Activated gamma-delta T cell treated with anti-CD3 and anti-CD28 coated beads, Interleukin-2, amount 50 U/mL, for 16 hours (primary cell): ENCODE results near the gene PUS7L.
"Not testable (repeated sequence)": the region's sequence is repeated elsewhere in the genome, so short reads cannot be mapped to it uniquely, and the experiment has no call there.

Source experiments
- DNase-seq: peaks from one replicate; pipeline ENCODE4 v3.0.0-alpha.2; 2020; ENCODE audit warnings: low read depth

Gene PUS7L, protein sequence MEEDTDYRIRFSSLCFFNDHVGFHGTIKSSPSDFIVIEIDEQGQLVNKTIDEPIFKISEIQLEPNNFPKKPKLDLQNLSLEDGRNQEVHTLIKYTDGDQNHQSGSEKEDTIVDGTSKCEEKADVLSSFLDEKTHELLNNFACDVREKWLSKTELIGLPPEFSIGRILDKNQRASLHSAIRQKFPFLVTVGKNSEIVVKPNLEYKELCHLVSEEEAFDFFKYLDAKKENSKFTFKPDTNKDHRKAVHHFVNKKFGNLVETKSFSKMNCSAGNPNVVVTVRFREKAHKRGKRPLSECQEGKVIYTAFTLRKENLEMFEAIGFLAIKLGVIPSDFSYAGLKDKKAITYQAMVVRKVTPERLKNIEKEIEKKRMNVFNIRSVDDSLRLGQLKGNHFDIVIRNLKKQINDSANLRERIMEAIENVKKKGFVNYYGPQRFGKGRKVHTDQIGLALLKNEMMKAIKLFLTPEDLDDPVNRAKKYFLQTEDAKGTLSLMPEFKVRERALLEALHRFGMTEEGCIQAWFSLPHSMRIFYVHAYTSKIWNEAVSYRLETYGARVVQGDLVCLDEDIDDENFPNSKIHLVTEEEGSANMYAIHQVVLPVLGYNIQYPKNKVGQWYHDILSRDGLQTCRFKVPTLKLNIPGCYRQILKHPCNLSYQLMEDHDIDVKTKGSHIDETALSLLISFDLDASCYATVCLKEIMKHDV

DNA sequence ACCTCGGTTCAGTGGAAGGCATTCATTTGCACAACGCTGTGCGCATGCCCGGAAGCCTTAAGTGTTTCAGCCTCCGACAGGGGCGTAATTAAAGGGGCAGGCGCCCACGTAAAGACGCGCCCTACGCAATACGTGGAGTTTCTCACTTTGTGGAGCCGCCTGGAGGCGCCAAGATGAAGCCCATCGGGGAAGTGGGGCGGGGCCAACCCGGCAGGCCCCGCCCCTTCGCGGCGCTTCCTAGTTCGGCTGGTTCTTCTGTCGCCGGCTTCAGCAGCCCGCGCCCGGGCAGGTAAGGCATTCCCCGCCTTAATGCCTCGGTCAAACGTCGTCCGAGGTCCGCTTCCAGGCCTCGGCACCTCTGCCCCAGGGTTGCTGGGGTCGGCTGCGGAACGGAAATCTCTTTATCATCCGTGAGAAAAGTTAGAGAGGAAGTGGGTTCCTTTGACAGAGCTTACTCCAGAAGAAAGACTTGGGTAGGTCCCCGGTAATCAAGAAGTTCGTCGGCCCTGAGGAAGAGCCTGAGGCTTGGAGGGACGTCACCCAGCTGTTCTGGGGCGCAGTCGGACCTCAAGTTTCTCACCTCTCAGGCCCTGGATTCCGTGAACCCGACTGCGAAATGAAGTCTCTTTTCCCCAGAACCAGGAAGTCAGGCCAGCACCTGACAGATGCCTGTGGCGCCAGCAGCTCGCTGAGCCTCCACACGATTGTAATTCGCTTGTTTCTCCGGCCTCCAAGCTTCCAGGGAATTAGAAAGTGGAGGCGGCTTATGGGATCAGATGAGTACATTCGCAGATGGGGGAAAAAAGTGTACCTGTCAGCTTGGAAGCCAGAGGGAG lies at the start of gene PUS7L, which contains the start of gene IRAK4:
Gene PUS7L, minus strand, starts transcription at position 63 of the 836 bp plus-strand sequence. CDS start 3,545 bp downstream, outside the sequence.
Gene IRAK4, plus strand, starts transcription at position 224 of the 836 bp plus-strand sequence. CDS start 9,161 bp downstream, outside the sequence.
- DNase-seq = peak; percentile 92

DNA sequence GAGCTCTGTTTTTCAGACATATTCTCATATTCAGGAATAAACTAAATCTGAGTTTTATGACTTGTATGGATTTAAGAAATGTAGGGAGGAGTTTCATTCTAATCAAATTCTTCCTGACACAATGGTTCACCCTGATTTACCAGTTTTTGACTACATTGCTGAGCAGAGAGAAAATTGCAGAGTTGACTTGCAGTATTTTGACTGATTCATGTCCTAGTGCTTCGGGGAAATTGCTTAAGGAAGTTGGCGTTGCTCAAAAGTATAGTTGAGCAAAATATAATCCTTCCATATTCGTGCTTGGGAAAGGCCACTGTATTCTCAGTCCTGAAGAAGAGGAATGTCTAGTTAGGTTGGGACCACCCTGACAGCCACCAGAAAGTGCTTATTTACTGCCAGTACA lies 48.8 kb upstream of the PUS7L start:
- no peak for DNase-seq

DNA sequence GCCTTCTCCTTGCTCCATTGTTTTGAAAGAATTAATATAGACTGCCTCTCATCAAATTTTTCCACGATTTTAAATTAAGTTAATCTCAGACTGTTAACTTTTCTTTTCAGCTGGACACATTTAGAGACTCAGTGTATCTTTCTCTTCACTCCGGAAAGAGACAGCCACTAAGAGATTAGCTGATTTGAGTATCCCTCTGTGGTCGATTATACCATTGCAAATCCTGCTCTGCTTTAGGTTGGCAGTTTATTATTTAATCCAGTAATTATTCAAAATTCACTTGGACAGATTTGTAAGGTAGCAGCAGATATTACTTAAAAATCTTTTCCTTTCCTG lies 48.1 kb upstream of the PUS7L start:
- no peak for DNase-seq

DNA sequence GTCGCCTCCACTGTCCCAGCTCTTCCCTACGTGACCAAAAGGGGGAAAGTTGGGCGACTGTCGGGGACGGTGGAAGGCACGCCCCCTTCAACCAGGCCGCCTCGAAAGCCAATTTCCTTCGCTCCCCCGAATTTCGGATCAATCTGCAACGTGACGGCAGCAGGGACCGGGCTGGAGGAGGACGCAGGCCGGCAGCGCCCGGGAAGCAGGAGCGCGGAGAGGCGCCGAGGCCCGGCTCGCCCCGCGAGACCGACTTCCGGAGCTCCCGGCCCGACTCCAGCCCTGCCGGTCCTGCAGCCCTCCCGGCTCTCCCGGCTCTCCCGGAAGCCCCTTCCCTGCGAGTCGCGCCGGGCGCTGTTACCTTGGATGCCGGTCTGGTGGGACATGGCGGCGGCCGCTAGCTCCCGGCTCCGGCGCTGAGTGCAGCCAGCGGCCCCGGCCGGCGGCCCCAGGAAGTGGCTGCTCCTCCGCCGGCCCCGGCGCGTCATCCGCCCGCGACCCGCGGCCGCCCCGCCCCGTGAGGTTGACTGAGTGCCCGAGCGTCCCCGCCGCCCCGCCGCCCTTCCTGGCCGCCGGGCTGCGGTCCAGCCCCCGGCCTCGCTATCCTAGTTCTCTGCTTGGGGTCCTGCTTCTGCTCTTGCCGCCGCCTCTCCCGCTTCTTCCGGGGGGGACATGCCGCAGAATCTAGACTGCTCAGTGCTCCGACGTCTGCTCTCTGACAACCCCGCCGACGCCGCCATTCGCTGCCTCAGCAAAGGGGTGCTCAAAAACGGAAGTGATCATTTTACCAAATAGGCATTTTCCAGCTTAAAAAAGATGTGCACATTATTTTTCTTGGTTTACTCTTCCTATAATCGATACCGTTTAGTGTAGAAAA lies 47.5 kb upstream of the PUS7L start, which contains the start of gene TWF1:
Gene TWF1, minus strand, starts transcription at position 458 of the 877 bp plus-strand sequence. Its CDS starts 72 bp downstream, at position 386.
- peak; percentile 75 for DNase-seq

DNA sequence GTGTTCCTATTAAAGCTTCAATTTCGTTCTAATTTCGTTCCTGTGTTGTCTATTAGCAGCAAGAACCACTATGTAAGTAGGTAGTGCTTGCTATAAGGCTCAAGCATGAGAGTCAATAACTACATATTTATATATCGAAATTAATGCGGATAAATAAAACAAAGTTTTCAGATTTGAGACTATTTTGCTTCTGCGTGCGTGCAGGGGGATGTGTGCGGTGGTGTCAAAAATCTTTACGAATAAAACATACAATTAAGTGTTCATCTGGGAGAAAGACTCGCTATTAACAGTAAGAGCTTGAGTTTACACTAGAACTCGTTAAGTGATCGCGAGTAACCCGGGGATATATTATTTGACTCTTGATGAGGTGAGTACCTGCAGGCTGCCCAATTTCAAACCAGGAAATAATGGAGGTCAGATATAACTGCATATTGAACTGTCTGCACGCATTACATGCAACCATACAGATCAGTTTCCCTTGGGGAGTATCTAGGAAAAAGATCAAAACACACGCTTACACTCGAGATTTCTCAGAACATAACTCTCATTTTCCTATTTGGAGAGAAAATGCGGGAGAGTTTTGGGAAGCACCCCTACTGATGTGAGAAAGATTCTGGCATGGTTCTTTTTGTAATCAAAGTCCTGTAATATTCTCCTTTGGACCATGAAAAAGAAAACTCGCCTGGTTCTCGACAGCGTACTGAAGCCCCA lies 46.7 kb upstream of the PUS7L start:
- no peak for DNase-seq

DNA sequence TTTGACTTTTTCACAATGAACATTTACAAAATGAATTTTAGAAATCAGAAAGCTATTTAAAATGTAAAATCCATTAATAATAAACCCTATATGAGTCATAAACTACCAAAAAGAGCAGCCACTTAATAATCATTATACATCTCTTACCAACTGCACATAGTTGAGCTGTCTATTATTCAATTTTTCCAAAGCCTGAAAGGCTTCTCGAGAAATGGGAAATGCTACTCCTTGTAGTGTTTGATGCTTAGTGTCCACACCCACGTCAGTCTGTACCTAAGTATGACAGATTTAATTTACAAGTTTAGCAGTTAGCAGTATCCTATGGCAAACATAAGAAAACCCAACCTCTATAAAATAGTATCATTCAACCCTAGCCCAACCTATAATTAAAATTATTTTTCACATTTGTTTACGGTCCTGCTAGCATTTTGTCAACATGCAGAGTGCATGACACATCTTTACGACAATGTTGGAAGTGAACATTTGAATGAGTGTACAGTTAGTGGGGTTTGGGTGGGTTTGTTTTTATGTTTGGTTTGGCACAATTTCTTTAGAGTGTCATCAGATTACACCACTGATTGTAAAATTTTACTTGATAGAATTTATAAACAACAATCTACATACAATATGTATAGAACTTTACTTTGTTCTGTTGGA lies 39.1 kb upstream of the PUS7L start:
- DNase-seq = no peak

DNA sequence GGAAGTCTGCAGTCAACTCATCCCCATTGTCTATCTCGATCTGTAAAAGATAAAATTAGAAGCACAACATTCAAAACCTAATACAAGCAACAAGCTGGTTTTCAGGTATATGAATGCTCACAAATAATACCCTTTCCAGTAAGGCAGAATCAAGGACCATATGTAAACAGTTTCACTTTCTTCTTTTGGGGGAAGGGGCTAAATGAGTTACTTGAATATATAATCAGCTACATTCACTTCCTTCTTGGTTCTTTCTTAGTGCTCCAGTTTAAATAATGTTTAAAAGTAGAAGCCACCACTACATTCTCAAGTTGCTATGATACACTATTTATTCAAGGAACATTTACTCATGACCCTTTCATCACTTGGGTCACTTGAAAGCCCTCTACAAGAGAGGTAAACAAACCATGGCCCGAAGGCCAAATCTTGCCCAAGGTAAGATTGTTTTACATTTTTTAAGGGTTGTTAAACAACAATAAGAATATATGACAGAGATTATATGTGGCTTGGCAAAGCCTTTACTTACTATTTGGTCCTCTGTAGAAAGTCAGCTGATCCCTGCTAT lies 37.2 kb upstream of the PUS7L start:
- no peak for DNase-seq

DNA sequence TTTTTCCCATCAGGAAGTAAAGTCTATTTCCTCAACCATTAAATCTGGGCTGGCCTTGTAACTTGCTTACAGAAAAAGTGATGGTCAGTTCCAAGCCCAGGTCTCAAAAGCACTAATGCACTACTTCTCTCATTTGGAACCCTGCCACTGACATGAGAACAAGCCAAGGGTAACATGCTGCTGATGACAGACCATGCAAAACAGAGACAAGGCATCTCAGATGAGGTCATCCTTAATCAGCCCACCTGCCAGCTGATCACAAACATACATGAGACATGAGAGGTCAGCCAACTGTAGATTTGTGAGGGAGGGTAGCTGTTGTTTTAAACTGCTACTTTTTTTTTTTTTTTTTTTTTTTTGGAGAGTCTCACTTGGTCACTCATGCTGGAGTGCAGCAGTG lies 31.4 kb upstream of the PUS7L start:
- DNase-seq = no peak

DNA sequence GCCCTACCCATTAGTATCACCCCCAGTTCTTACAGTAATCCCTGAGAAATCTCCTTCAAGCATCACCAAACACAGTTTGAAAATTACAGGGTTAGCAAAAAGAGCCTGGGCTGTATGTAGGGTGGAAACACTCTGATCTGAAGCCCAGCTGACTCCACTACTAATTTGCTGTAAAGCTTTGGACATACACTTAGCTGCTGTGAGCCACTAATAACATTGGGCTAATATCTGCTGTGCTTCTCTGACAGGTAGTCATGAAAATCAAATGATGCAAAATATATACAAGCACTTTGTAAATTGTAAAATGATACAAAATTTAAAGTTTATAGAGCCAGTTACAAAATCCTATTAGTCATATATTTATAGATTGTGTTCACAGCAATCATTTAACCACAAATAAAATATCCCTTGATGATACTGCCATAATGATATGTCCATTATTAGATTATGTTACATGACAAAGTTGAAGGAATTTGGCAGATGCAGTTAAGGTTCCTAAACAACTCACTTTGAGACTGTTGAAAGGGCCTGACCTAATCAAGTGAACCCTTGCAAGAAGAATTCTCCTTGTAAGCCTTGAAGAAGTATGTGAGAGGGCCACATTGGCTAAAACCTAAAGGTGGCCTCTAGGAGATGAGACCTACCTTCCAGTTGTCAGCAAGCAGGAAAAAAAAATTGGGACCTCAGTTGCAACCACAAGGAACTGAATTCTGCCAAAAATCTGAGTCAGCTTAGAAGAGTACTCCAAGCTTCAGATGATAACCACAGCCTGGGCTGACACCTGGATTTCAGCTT lies 28.5 kb upstream of the PUS7L start:
- no peak for DNase-seq

DNA sequence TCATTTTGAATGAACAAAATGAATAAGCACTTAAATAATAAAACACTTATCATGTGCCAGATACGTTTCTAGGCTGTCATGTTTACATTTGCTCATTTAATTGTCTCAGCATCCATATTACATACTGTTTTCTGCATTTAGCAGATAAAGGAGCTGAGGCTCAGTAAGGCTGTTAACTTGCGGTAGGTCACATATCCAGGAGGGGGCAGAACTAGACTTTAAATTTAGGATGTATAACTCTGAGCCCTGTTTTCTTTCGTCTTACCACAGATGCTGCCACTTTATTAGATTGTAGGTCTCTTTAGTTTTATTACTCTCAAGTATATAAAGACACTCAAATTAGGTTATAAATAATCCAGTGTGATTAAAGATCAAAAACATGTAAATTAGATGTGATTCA lies 17.9 kb upstream of the PUS7L start:
- DNase-seq = no peak

DNA sequence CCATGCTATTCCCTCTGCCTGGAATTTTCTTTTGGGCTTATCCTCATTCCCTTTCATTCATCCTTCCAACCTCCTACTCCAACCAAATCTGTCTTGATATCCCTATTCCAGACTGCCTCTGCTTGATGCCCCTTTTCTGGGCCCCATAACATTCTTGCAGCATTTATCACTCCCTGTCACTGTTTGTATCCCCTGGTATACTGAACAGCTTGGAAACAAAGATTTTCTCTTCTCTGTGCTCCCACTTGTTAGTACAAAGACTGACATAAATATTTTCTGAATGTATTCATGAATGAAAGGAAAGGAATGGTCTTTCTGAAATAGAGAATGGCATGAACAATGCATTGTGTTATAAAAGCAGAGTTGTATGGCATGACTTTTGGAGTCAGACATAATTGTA lies 7.7 kb upstream of the PUS7L start:
- DNase-seq = no peak

DNA sequence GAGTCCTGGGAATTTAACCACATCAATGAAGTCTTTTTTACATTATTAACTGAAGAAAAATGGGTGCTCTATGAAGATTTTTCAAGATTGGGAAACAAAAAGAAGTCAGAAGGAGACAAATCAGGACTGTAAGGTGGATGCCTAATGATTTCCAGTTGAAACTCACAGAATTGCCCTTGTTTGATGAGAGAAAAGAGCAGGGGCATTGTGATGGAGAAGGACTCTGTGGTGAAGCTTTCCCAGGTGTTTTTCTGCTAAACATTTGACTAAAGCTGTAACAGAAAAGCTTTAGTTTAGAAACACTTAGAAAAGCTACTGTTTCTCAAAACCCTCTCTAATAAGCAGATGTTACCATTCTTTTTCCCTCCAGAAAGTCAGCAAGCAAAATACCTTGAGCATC lies 5.9 kb upstream of the PUS7L start:
- no peak for DNase-seq

DNA sequence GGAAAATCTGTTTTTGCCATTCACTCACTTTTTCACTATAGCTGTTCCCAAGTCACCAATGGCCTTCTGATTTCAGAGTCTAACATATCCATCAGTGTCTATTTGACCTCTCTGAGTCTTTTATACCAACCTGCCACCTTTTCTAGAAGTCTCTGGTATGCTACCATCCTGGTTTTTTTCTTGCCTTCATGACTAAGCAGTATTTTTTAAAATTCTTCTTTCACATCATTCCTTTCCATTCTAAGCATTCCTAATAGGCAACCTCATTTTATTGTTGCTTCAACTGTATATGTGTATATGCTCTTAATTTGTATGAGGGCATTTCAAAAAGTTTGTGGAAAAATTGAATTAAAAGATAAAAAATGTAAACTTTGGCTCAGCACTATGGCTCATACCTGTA lies 5.2 kb upstream of the PUS7L start:
- no peak for DNase-seq

DNA sequence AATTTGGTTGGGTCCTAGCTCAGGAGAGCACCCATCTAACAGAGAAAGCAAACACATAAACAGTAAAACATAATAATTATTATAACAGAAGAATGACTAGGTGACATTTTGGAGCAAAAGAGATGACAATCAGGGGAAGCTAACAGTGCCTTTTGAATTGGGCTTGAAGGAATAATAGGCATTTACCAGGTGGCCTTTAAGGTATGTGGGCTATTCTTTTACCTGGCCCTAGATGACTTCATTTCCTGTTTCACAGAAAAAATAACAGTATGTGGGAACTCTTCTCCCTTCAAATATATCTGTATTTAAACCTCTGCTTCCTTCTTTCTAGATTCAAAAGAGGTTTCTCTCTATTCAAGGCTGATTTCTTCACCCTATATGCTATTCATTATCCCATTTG lies 4.0 kb upstream of the PUS7L start:
- DNase-seq = no peak

DNA sequence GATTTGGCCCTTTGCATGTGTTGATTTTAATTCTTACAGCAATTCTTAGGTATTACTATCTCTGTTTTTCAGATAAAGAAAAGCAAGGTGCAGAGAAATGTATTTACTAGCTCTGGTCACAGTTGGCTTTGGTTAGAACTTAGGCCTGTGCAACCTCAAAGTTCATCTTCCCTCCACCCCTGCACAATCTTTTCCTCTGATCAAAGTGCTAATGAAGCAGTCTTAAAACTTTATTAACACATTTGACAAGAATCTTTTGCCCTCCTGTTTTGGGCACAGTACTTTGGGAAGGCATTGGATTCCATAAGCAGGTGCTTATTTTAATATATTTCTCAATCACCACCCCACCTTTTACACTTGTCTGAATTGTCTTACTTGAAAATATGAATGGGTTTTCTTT lies 2.9 kb upstream of the PUS7L start:
- no peak for DNase-seq

DNA sequence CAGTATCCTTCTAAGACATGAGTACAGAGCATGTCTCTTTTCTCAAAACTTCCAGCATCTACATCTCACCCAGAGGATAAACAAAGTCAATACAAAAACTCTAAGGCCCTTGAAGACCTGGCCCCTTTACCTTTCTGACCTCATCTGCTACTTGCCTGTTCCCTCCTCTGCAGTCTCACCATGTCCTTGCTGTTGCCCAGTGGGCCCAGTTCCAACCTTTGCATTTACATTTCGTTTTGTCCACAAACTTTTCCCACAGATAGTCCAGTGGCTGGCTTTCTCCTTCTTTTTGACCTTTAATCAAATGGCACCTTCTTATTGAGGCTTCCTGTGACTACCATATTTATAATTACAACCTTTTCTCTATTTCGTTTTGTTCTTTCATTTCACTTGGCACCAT lies 1.8 kb upstream of the PUS7L start:
- DNase-seq = no peak

DNA sequence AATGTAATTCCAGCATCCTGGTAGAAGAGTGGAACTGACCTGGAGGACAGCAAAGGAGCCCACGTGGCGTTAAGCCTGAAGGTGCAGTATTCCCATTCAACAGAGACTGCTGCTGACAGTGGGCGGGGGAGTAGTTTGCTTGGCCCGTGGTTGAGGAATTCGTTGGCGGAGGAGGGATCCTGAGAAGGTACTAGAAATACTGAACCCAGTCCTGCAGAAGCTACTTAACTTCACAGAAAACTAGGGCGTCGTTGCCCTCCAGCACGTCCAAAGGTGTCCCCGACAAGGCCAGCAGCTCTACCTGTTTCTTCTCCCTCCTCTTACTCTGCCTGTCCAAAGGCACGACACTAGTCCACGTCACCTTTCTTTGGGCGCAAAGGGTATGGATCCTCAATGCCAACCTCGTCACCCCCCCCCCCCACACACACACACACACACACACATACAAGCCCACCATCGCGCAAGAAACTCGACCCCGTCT lies 303 bp downstream of the PUS7L start:
- no peak for DNase-seq

DNA sequence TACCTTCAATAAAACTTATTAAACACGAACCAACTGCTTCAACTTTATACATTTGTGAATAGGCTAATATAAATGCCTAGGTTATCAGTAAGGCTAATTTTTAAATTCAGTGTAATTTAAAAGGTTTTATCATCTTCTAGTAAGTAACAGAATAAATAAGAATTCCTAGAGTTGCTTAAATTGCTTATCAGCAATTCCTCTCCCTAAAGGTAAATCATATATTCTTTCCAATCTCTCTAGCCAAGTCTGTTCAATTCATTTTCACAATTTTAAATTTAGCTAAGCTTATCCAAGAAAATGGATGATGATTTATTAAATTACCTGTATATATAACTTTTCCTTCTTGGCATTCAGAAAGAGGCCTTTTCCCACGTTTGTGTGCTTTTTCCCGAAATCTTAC lies 4.6 kb downstream of the PUS7L start:
- DNase-seq = no peak

DNA sequence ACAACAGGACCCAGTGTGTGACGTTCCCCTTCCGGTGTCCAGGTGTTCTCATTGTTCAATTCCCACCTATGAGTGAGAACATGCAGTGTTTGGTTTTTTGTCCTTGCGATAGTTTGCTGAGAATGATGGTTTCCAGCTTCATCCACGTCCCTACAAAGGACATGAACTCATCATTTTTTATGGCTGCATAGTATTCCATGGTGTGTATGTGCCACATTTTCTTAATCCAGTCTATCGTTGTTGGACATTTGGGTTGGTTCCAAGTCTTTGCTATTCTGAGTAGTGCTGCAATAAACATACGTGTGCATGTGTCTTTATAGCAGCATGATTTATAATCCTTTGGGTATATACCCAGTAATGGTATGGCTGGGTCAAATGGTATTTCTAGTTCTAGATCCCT lies 7.2 kb downstream of the PUS7L start:
- DNase-seq = not testable (repeated sequence)
